NOMO-1 treated with dmso at 0.1 percent for 144 hours (cell line): ENCODE measurements around the gene GLP1R.

ENCODE experiments used
- DNase-seq: peaks from one replicate; lab custom pipeline; 2025; ENCODE audit not compliant: unreplicated experiment; lab: John Stamatoyannopoulos, UW

The GLP1R gene

GRCh38 chr6:39061588-39061987 lies 13.0 kb downstream of the GLP1R start:
- DNase-seq, result no peak

DNA sequence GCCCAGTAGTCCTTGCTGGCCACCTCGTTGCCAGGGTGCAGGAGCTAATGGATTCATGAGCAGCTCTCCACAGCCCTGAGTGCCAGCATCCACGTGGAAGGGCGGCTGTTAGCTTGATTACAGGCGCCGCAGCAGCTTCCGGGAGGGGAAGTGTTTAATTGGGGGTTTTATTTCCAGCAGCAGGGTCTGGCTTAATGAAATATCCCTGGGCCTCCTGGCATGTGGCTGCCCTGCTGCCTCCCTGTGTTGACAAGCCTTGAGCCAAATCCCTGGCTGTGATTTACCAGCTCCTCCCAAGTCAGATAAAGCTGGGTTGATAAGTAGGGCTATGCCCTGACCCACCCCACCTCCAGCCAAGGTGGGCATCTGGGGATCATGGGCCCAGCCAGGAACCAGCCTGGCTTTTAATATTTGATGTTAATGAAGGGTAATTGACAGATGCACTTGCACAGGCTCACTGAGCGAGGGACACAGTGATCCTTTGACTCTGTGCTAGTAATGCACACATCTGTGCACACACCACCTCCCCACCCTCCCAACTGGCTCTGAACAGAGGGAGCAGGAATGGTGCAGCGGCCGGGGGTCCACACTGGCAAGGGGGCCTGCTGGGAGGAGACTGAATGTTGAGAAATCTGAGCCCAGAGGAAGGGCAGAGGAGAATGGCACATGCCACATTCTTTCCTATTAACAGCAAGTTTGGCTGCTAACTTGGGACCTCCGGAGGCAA lies 13.6 kb downstream of the GLP1R start:
- no peak for DNase-seq

- DNase-seq, result no peak
Observed at GRCh38 chr6:39063526-39063925, 14.9 kb downstream of the GLP1R start.

- no peak for DNase-seq
Observed at GRCh38 chr6:39065561-39065960, 17.0 kb downstream of the GLP1R start.

DNA sequence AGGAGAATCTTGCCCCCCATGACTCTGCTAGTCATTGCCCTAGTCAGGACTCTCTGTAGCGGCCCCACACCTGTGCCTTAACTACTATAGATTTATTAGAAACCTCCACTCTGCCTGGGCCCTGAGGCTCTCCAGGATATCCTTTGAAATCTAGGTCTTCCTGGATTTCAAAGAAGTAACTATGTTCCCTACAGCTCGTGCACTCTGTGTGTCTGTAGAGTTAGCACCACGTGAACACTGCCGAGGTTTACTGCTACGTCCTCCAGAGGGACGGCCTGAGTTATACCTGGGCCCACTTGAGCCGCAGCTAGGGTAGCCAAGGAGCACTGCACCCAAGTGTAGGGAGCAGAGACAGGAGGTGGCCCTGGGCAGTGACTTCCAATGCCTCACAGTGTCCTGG lies 19.8 kb downstream of the GLP1R start:
- no peak for DNase-seq

GRCh38 chr6:39072830-39073229 lies 24.2 kb downstream of the GLP1R start:
- DNase-seq, result no peak

GRCh38 chr6:39073471-39074355 lies 25.1 kb downstream of the GLP1R start:
- DNase-seq, result no peak

GRCh38 chr6:39074486-39074885 lies 25.9 kb downstream of the GLP1R start:
- no peak for DNase-seq

GRCh38 chr6:39075010-39075686 lies 26.6 kb downstream of the GLP1R start:
- no peak for DNase-seq

DNA sequence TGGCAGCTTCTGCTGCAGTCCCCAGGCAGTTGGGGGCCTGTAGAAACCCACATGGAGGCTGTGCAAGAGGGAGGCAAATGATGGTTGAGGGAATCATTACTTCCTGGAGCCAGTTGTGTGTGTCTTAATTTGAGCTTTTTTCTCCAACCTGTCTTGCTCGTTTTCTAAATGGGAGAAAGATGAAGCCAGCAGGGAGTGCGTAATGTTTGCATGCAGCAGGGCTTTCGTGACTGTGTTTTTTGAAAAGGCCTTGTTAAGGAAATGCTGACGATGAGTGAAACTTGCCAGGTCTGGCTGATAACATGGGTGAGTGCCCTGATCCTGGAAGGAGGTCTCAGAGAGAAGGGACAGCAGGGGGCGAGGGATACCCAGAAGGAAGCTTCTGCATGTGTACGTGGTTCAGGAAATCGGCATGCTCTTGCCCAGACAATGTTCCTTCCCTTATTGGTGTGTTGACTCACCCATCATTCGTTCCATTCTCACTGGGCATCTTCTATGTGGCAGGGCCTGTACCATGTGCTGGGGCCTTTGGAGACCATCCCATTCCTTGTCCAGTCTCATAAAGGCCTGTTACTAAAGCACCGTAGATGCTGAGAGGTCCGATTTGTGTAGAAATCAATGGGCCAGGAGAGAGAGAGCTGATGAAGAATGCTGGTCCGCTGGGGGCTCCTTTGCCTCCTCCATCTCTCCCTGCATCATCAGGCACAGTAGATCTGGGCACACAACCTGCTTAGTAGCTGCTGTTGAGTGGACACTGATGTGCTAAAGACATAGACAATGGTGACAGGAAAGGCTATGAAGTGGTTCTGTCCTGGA lies 27.4 kb downstream of the GLP1R start:
- DNase-seq, result no peak

- no peak for DNase-seq
Observed at GRCh38 chr6:39076623-39077535, 28.3 kb downstream of the GLP1R start.

- no peak for DNase-seq
Observed at GRCh38 chr6:39077882-39078594, 29.5 kb downstream of the GLP1R start.

DNA sequence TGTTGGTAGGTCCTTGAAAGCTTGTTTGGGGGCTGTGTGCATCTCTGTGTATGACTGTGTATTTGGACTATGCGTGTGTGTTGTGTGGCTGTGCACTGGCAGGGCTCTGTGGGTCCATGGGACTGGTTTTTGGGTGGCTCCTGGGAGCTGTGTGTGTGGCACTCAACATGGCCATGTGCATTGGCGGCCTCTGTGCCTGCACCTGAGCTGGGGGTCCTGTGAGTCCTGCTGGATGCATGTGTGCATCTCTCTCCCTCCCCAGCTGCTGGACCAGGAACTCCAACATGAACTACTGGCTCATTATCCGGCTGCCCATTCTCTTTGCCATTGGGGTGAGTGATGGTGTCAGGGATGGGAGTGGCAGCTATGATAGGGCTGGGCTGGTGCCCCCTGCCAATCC lies 30.1 kb downstream of the GLP1R start:
- DNase-seq, result no peak

DNA sequence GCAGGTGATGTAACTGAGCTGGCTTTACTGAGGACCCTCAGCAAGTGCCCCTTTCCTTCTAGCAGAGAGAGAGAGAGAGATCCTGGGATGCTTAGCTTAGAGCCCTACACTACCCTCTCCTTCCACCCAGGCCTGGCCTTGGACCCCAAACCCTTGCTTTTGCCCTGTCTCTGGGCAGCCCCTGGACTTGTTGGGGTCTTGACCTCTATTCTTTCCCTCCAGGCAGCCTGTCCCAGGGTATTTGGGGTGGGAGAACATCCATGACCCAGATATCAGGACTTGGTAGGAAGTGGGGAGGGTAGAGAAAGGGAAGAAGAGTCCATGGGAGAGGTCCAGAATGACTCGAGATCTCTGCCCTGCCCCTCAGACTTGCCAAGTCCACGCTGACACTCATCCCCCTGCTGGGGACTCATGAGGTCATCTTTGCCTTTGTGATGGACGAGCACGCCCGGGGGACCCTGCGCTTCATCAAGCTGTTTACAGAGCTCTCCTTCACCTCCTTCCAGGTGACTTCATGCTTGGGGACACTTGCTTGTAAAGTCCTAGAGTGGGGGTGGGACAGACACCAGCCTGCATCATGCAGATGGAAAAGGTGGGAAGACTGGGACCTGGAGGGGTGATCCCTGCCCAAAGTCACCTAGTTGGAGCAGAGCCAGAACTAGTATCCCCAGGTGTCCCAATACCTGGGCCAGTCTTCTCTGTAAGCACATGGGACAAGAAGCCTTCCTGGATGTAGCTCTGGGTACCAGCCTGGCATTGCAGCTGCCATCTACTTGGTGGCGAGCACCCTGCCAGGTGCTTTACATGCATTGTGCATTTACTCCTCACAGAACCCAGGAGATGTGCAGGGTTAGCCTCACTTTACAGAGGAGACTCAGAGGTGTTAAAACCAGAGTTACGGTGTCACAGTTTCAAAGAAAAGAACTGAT lies 30.9 kb downstream of the GLP1R start:
- DNase-seq, result no peak

- no peak for DNase-seq
Observed at GRCh38 chr6:39080246-39080875, 31.8 kb downstream of the GLP1R start.

DNA sequence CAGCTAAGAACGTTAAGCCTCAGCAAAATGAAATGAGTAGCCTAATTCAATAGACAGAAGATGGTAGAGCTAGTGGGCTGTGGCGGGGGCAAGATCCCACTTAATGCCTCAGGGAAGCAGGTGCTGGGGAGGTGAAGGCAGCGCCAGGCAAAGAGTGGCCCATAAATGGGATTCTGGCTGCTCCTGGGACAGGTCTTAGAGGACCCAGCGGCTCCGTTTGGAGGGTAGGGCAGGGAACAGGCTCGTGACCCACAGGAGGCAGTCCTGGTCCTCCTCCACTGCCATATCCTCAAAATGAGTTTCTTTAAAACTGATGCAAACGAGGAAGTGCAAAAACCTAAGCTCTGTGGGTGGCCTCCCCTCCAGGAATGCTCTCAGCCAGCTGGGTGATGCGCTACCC lies 33.7 kb downstream of the GLP1R start:
- DNase-seq, result no peak

DNA sequence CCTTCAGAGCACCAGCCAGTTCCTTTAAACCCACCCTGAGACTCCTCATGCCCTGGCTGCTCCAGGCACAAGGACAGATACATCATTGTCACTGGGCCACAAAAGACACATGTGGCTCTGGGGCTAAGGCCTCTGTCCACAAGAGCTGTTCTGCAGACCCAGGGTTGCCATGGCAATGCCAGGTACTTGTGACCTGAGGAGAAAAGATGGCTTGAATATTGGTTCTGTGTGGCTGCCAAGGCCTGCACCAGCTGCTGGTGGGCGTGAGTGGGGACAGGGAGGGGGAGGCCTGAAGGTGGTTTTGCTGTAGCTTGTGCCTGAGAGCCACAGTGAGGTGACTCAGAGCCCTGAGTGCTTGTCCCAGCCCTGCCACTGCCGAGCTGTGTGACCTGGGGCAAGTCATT lies 34.7 kb downstream of the GLP1R start:
- DNase-seq, result no peak

GRCh38 chr6:39084506-39084905 lies 35.9 kb downstream of the GLP1R start:
- DNase-seq, result no peak
